T1000 (cell line): ENCODE data around the gene GADD45B.
"Not testable (repeated sequence)": the region's sequence is repeated elsewhere in the genome, so short reads cannot be mapped to it uniquely, and the experiment has no call there.

Experiments
- DNase-seq: peaks from one replicate; lab custom pipeline; 2025; ENCODE audit warnings: mixed read lengths; lab: John Stamatoyannopoulos, UW

Gene GADD45B

GRCh38 chr19:2444251-2445002 is 31.5 kb upstream of the GADD45B start:
- DNase-seq, result no peak

GRCh38 chr19:2446381-2446780 is 29.5 kb upstream of the GADD45B start:
- DNase-seq, result no peak

GRCh38 chr19:2449019-2449418 is 26.9 kb upstream of the GADD45B start:
- no peak for DNase-seq

- no peak for DNase-seq
These were observed 24.8 kb upstream of the GADD45B start for GRCh38 chr19:2451138-2451537.

- DNase-seq, result no peak
These were observed 24.2 kb upstream of the GADD45B start for GRCh38 chr19:2451741-2452140.

DNA sequence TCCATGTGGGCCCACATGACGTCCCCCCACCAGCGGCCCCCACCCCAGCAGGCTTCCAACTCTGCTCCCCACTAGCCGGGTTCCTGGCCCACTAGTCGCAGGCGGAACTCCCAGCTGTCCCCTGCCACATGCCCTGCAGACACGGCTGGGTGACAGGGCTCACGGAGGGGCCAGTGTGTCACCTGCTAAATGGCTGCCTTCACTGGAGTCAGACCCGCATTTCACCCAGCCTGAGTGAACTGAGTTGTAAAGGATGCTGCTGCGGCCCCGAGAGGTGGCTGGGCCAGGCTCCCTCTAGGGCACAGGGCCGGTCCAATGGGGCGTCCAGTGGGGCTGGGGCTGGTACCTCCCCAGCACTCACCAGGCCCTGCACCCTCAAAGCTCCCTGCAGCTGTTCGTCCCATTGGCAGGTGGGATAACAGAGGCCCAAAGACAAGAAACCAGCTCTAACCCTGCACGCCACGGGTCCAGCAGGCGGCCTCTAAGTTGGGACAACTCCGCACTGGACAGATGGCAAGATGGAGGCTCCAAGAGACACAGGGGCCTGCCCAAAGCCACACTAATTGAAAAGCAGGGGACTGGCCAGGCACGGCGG is 22.4 kb upstream of the GADD45B start:
- no peak for DNase-seq

GRCh38 chr19:2454199-2454961 is 21.5 kb upstream of the GADD45B start:
- no peak for DNase-seq

DNA sequence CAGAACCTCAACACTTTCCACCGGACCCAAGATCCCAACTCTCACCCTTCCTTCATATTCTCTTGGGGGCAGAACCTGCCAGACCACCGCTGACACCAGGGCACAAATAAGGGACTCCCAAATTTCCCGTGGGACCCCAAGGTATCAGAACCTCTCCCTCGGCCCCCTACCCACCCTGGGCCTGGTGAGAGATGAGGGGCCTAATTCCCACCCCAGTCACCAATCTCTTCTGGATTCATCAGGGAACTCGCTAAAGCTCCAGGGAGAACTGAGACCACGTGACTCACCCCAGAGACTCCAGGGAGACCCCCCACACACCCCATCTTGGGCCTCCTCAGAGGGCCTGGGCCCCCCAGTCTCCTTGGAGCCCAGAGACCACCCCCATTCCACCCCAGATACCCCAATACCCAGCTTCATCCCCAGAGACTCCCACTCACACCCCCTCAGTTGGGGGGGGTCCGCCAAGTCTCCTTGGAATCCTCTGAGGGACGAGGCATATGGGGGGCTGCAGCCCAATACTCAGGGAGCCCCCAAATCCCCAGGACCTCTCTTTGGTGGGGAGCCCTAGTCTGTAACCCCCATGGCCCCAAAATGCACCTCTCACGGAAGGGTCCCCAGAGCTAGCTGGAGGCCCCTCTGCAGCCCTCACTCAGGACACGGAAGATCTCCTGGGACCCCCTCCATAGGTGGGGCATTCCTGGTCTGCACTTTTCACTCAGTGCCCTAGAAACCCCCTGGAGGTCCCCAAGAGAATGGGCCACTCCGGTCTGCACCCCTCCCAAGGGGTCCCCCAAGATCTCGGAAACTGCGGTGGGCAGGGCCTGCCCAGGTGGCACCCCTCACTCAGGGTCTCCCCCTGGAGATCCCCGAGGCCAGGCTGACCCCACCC is 20.7 kb upstream of the GADD45B start:
- no peak for DNase-seq

GRCh38 chr19:2455851-2456570 is 19.9 kb upstream of the GADD45B start:
- no peak for DNase-seq

- DNase-seq, result no peak
These were observed 18.4 kb upstream of the GADD45B start for GRCh38 chr19:2457394-2458037.

DNA sequence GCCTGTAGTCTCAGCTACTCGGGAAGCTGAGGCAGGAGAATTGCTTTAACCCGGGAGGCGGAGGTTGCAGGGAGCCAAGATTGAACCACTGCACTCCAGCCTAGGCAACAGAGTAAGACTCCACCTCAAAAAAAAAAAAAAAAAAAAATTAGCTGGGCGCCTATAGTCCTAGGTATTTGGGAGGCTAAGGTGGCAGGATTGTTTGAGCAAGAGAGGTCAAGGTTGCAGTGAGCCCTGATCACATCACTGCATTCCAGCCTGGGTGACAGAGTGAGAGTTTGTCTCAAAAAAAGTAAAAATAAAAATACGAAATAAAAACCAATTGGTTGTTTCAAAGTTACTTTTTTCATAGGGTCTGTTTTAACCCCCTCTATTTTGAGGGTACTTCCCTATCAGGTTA is 17.9 kb upstream of the GADD45B start:
- DNase-seq, result no peak

- DNase-seq, result not testable (repeated sequence)
These were observed 17.2 kb upstream of the GADD45B start for GRCh38 chr19:2458776-2459175.

- DNase-seq, result no peak
These were observed 15.7 kb upstream of the GADD45B start for GRCh38 chr19:2460245-2460644.

GRCh38 chr19:2461751-2462634 is 13.9 kb upstream of the GADD45B start:
- peak; percentile 71 for DNase-seq

DNA sequence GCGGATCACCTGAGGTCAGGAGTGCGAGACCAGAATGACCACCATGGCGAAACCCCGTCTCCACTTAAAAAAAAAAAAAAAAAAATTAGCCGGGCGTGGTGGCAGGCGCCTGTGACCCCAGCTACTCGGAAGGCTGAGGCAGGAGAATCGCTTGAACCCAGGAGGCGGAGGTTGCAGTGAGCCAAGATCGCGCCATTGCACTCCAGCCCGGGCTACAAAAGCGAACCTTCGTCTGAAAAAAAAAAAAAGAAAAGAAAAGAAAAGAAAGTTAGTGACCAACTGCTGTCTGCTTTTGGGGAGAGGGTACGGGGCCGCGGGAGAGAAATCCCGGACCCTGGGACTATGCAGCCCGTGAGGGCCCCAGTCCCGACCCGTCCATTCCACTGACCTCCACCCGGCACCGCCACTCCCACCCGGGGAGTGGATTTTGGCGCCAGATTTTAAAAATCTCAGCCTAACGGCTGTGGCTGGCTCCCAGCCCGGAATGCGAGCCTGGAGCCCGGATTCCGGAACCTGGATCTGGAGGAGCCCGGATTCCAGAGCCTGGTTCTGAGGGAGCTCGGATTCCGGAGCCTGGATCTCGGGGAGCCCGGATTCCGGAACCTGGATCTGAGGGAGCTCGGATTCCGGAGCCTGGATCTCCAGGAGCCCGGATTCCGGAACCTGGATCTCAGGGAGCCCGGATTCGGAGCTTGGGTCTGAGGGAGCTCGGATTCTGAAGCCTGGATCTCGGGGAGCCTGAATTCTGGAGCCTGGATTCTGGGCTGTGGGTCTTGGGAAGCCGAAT is 13.1 kb upstream of the GADD45B start:
- DNase-seq, result peak; percentile 97

DNA sequence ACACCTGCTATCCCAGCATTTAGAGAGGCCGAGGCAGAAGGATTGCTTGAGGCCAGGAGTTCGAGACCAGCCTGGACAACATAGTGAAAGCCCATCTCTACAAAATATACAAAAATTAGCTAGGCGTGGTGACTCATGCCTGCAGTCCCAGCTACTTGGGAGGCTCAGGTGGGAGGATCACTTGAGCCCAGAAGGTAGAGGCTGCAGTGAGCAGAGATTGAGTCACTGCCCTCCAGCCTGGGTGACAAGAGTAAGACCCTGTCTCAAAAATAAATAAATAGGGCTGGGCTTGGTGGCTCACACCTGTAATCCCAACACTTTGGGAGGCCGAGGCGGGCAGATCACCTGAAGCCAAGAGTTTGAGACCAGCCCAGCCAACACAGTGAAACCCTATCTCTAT is 12.2 kb upstream of the GADD45B start:
- DNase-seq, result not testable (repeated sequence)

DNA sequence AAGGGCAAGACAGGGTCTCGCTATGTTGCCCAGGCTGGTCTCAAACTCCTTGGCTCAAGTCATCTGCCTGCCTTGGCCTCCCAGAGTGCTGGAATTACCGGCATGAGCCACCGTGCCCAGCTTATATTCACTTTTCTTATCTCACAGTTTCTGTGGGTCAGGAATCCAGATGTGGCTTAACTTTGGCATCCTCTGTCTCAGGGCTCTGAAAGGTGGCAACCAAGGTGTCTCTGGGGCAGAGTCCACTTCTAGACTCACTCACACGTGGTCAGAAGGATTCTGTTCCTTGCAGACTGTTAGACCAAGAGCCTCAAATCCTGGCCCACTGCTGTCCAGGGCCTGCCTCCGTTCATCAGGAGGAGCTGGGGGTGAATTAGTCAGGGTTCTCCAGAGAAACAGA is 11.5 kb upstream of the GADD45B start:
- DNase-seq, result no peak

- DNase-seq, result no peak
These were observed 7.3 kb upstream of the GADD45B start for GRCh38 chr19:2468596-2468995.
